ENCODE data around the gene SLC44A5.

SLC44A5 gene

GRCh38 chr1:75559800-75560199, 51.1 kb downstream of the SLC44A5 start:
- no peak for TF ChIP-seq CTCF (conservative IDR thresholded peaks at IDR 0.05; ENCODE audit: low read length)
- DNase-seq (ENCODE audit: low read depth): no peak
- H3K4me3 ChIP-seq (ENCODE audit: low read length): no peak overlapping the region

- TF ChIP-seq CTCF (conservative IDR thresholded peaks at IDR 0.05; ENCODE audit: low read length): no peak
- no peak overlapping the region for H3K4me3 ChIP-seq (ENCODE audit: low read length)
- DNase-seq (ENCODE audit: low read depth): no peak
Measured at GRCh38 chr1:75559136-75559535, 51.8 kb downstream of the SLC44A5 start.

- H3K4me3 ChIP-seq (ENCODE audit: low read length): no peak overlapping the region
- no peak for TF ChIP-seq CTCF (conservative IDR thresholded peaks at IDR 0.05; ENCODE audit: low read length)
- DNase-seq (ENCODE audit: low read depth): no peak
Measured at GRCh38 chr1:75554870-75555269, 56.0 kb downstream of the SLC44A5 start.

GRCh38 chr1:75554181-75554580, 56.7 kb downstream of the SLC44A5 start:
- no peak overlapping the region for H3K4me3 ChIP-seq (ENCODE audit: low read length)
- TF ChIP-seq CTCF (conservative IDR thresholded peaks at IDR 0.05; ENCODE audit: low read length): no peak
- DNase-seq (ENCODE audit: low read depth): no peak

- H3K4me3 ChIP-seq (ENCODE audit: low read length): no peak overlapping the region
- no peak for DNase-seq (ENCODE audit: low read depth)
- no peak for TF ChIP-seq CTCF (conservative IDR thresholded peaks at IDR 0.05; ENCODE audit: low read length)
Measured at GRCh38 chr1:75550559-75550958, 60.4 kb downstream of the SLC44A5 start.

- no peak for TF ChIP-seq CTCF (conservative IDR thresholded peaks at IDR 0.05; ENCODE audit: low read length)
- H3K4me3 ChIP-seq (ENCODE audit: low read length): no peak overlapping the region
- no peak for DNase-seq (ENCODE audit: low read depth)
Measured at GRCh38 chr1:75548721-75549480, 62.0 kb downstream of the SLC44A5 start.

GRCh38 chr1:75543705-75544104, 67.2 kb downstream of the SLC44A5 start:
- H3K4me3 ChIP-seq (ENCODE audit: low read length): no peak overlapping the region
- no peak for DNase-seq (ENCODE audit: low read depth)
- no peak for TF ChIP-seq CTCF (conservative IDR thresholded peaks at IDR 0.05; ENCODE audit: low read length)

Measured in AG10803 (cell line).